ENCODE measurements around the gene RNF213.

The RNF213 gene

GRCh38 chr17:80286638-80286960 lies 25.9 kb downstream of the RNF213 start:
- Histone ChIP-seq H3K27ac (replicated peaks) (no peak overlapping the region), H3K4me3 (replicated peaks; ENCODE audit: insufficient read depth, low read length) (no peak overlapping the region), H3K27me3 (ENCODE audit: insufficient read depth, poor library complexity, severe bottlenecking) (no peaks in the 10 kb centered on the region)
- TF ChIP-seq POLR2AphosphoS5 (IDR thresholded peaks at IDR 0.05; ENCODE audit: low read depth) (no peak), CTCF (IDR thresholded peaks at IDR 0.05; ENCODE audit: insufficient read depth, low read length) (no peak), GABPA (IDR thresholded peaks at IDR 0.05; ENCODE audit: low read depth) (no peak), SPI1 (IDR thresholded peaks at IDR 0.05; ENCODE audit: borderline replicate concordance, low read depth) (no peak), REST (IDR thresholded peaks at IDR 0.05; ENCODE audit: insufficient replicate concordance, low read depth) (no peak)
- DNase-seq (ENCODE audit: low read depth in 1 of 2, low spot score in 1 of 2) = no peak

- Histone ChIP-seq H3K27me3 (ENCODE audit: insufficient read depth, poor library complexity, severe bottlenecking) (no peaks in the 10 kb centered on the region), H3K4me3 (replicated peaks; ENCODE audit: insufficient read depth, low read length) (no peak overlapping the region), H3K27ac (replicated peaks) (no peak overlapping the region; the same call in 1 of the 2 replicates)
- DNase-seq (ENCODE audit: low read depth in 1 of 2, low spot score in 1 of 2) = no peak
- no peak for TF ChIP-seq CTCF (IDR thresholded peaks at IDR 0.05; ENCODE audit: insufficient read depth, low read length)
- TF ChIP-seq POLR2AphosphoS5 (IDR thresholded peaks at IDR 0.05; ENCODE audit: low read depth) = no peak
- TF ChIP-seq SPI1 (IDR thresholded peaks at IDR 0.05; ENCODE audit: borderline replicate concordance, low read depth) = no peak
- TF ChIP-seq GABPA (IDR thresholded peaks at IDR 0.05; ENCODE audit: low read depth) = no peak
- no peak for TF ChIP-seq REST (IDR thresholded peaks at IDR 0.05; ENCODE audit: insufficient replicate concordance, low read depth)
Measured at GRCh38 chr17:80287038-80287437, 26.4 kb downstream of the RNF213 start.

- no peaks in the 10 kb centered on the region for H3K27me3 ChIP-seq (ENCODE audit: insufficient read depth, poor library complexity, severe bottlenecking)
- H3K4me3 ChIP-seq (replicated peaks; ENCODE audit: insufficient read depth, low read length) = no peak overlapping the region
- H3K27ac ChIP-seq (replicated peaks) = peak overlapping the region; percentile 53
- TF ChIP-seq SPI1 (IDR thresholded peaks at IDR 0.05; ENCODE audit: borderline replicate concordance, low read depth) (no peak), CTCF (IDR thresholded peaks at IDR 0.05; ENCODE audit: insufficient read depth, low read length) (no peak), GABPA (IDR thresholded peaks at IDR 0.05; ENCODE audit: low read depth) (no peak), REST (IDR thresholded peaks at IDR 0.05; ENCODE audit: insufficient replicate concordance, low read depth) (no peak), POLR2AphosphoS5 (IDR thresholded peaks at IDR 0.05; ENCODE audit: low read depth) (no peak)
- DNase-seq (ENCODE audit: low read depth in 1 of 2, low spot score in 1 of 2) = no peak
Measured at GRCh38 chr17:80287806-80288567, 27.3 kb downstream of the RNF213 start.
